Fibroblast of the conjunctiva (primary cell): ENCODE data around the gene DPH1.
A peak's percentile ranks its signal among the peaks of the same experiment; 100 is the strongest.
"Not testable (repeated sequence)": the region's sequence is repeated elsewhere in the genome, so short reads cannot be mapped to it uniquely, and the experiment has no call there.

Experiments used
- DNase-seq: peaks from one replicate; pipeline ENCODE4 v3.0.0-alpha.2; 2010; ENCODE audit warnings: low read depth

The DPH1 gene

GRCh38 chr17:2029911-2030778 is at the start of gene DPH1:
DPH1 (plus strand) TSS chr17:2030153; CDS start chr17:2030170, 17 bp downstream.
- peak; percentile 69 for DNase-seq

GRCh38 chr17:1980665-1981250 is 49.2 kb upstream of the DPH1 start:
- DNase-seq, result no peak

- not testable (repeated sequence) for DNase-seq
Observed at GRCh38 chr17:1982793-1983366, 47.1 kb upstream of the DPH1 start.

GRCh38 chr17:1985093-1985492 is 44.9 kb upstream of the DPH1 start:
- no peak for DNase-seq

DNA sequence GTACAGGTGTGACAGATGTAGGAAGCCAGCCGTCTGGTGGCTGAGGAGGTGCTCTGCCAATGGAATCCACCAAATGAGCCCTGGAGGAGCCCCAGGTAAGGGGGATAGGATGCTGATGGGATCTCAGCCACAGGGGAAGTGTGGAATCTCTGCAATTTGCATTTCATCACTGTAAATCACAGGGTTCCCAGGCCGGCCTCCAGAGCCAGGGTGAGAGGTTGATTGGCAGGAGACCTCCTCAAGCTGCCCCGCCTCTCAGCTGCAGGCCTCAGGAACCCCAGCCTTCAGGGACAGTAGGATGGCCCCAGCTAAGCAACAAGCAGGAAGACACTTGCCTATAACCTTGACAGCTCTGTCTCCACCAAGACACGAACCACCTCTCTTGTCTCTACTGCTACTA is 44.3 kb upstream of the DPH1 start:
- DNase-seq, result no peak

GRCh38 chr17:1986783-1987451 is 43.0 kb upstream of the DPH1 start:
- DNase-seq, result no peak

DNA sequence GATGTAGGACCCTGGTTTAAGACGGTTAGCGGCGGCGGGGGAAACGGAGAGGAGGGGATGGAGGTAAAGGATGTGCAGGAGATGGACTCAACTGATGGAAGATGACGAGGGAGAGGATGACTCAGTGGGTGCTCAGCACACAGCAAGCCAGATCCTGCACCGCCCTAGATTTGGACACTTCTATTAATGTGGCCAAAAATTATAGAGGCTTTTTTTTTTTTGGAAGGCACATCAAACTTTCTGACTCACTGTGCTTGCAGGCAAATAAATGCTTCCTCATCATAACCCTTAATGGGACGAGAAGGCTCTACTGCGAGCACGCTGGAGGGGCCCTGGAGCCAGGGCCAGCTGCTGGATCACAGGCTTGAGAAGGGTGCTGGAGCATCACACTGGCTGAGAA is 40.8 kb upstream of the DPH1 start:
- DNase-seq, result peak; percentile 77

DNA sequence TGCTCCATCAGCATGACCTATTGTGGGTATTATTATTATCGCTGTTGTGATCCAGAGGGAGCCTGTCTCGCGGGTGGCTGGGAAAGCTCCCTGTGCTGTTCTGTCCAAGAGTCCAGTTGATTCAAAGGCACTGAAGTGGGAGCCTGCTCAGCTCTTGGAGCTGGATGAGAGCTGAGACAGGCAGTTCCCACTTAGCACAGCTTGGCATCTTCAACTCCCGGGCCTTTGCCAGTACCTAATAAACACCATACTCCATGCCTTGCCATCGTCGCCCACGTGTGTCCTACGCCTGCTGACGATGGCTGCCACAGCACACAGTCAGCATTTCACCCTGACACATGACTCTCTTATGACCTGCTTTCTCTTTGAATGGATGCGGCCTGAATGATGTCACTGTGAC is 37.4 kb upstream of the DPH1 start:
- no peak for DNase-seq

GRCh38 chr17:1994707-1995106 is 35.2 kb upstream of the DPH1 start:
- DNase-seq, result no peak

DNA sequence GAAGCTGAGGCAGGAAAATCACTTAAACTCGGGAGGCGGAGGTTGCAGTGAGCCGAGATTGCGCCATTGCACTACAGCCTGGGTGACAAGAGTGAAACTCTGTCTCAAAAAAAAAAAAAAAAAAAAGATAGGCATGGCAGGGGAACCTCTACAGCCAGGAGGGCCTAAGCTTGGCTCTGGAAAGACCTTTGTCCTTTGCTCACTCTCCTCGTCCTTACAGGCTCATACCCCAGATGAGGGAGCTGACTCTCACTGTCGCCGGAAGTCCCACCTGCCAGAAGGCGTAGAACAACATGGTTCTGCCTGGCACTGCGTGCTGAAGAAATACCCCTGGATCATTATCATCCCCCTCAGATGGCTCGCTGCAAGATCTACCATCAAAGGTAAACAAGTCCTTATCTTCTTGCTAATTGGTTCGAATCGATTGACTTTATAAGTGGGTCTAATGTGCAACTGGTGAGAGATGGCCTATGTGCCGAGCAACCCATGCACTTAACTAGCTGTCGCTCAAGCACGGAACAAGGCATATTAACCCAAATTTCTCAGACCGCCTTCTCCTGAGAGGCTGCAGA is 34.5 kb upstream of the DPH1 start:
- no peak for DNase-seq

- no peak for DNase-seq
Observed at GRCh38 chr17:1995907-1996799, 33.8 kb upstream of the DPH1 start.

DNA sequence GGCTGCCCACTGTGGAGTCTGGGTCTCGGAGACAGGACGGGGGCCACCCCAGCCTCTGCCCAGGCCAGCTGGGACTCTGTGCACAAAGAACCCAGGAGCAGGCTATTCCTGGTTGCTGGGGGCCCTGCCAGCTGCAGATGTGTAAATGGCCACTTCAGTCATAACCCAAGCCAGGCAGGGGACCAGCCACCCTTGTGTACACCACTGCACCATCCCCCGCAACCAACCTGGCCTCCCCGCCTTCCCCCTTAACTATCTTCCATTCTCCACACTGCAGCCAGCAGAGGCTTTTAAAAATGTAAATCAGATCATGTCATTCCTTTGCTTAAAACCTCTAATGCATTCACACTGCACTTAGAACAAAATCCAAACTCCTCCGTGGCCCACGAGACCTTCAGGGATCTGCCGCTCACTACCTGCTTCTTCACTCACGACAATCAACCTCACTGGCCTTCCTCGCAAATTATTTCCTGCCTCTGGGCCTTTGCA is 33.1 kb upstream of the DPH1 start:
- DNase-seq, result no peak

GRCh38 chr17:1997289-1997926 is 32.5 kb upstream of the DPH1 start:
- DNase-seq, result no peak

- DNase-seq, result no peak
Observed at GRCh38 chr17:1997927-1998742, 31.8 kb upstream of the DPH1 start.

DNA sequence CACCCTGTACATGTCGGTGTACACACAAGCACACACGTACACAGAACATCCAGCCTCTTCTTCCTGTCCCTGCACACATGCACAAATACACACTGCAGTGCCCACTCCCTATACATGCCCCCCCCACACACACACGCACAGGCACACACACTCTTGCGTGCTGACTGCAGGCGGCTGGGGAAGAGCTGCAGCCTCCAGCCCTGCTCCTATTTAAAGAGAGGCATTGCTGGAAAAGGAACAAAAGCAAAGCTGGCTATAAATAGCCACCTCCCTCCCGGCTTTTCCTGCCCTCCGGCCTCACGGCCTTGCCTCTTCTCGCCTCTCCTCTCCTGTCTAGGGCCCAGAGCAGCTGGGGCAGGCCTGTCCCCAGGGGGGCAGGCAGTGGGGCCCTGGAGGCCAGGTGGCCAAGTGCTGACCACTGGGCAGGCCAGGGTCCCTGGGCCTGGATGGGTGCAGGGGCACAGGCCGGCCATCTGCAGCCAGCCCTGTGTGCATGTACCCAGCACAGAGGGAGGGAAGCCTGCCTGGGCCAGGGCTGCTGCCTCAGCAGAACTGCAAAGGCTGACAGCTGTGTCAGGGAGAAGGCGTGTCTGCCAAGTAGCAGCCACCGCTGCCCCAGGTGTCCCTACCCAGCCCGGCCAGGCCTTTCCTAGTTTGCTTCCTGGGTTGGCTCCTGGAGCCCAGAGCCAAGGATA is 30.2 kb upstream of the DPH1 start:
- no peak for DNase-seq

GRCh38 chr17:2002767-2003329 is 27.1 kb upstream of the DPH1 start:
- no peak for DNase-seq

- no peak for DNase-seq
Observed at GRCh38 chr17:2003525-2003924, 26.4 kb upstream of the DPH1 start.

- DNase-seq, result no peak
Observed at GRCh38 chr17:2004435-2004952, 25.5 kb upstream of the DPH1 start.
